ENCODE results near the gene LBP.
"Not testable (repeated sequence)": the region's sequence is repeated elsewhere in the genome, so short reads cannot be mapped to it uniquely, and the experiment has no call there.

LBP gene

GRCh38 chr20:38313676-38314075 is 32.6 kb upstream of the LBP start:
- H3K27ac ChIP-seq = no peak overlapping the region
- H3K4me3 ChIP-seq = no peak overlapping the region

GRCh38 chr20:38314350-38314749 is 31.9 kb upstream of the LBP start:
- H3K4me2 ChIP-seq; H3K4me3 ChIP-seq; H4K20me1 ChIP-seq; H3K4me1 ChIP-seq; H3K27ac ChIP-seq; H3K9me3 ChIP-seq (replicated peaks in 1 of 11); H3K9ac ChIP-seq; H3K36me3 ChIP-seq: not testable (repeated sequence)
- H3K27me3 ChIP-seq = peaks cover 0 to 27% (median 14%) of the 10 kb centered on the region in 11 experiments; a peak in 12 of 22 replicates

More at GRCh38 chr20:38313676-38314075, 32.6 kb upstream of the LBP start:
- Histone ChIP-seq H3K4me2 (no peak overlapping the region), H4K20me1 (no peaks in the 10 kb centered on the region), H3K9me3 (replicated peaks in 1 of 11) (peaks cover 0 to 10% (median 0%) of the 10 kb centered on the region in 11 experiments; a peak in 3 of 22 replicates), H3K4me1 (no peaks in the 10 kb centered on the region), H3K36me3 (no peaks in the 10 kb centered on the region), H3K9ac (no peak overlapping the region), H3K27me3 (peaks cover 0 to 34% (median 14%) of the 10 kb centered on the region in 11 experiments; a peak in 12 of 22 replicates)
- TF ChIP-seq Cebpa-rat (IDR thresholded peaks at IDR 0.05) = no peak

GRCh38 chr20:38315290-38315966 is 30.9 kb upstream of the LBP start:
- no peak for TF ChIP-seq Cebpa-rat (IDR thresholded peaks at IDR 0.05)
- no peaks in the 10 kb centered on the region for H3K36me3 ChIP-seq
- no peak overlapping the region for H3K9ac ChIP-seq
- H4K20me1 ChIP-seq = no peaks in the 10 kb centered on the region
- no peak overlapping the region for H3K27ac ChIP-seq
- no peaks in the 10 kb centered on the region for H3K9me3 ChIP-seq (replicated peaks in 1 of 11)
- peaks cover 0 to 16% (median 5%) of the 10 kb centered on the region in 11 experiments; a peak in 9 of 22 replicates for H3K27me3 ChIP-seq
- H3K4me1 ChIP-seq = no peaks in the 10 kb centered on the region
- H3K4me2 ChIP-seq = no peak overlapping the region
- no peak overlapping the region for H3K4me3 ChIP-seq

GRCh38 chr20:38316341-38316740 is 29.9 kb upstream of the LBP start:
- Histone ChIP-seq H3K9ac (no peak overlapping the region), H3K4me1 (no peaks in the 10 kb centered on the region), H3K4me3 (no peak overlapping the region), H4K20me1 (no peaks in the 10 kb centered on the region), H3K4me2 (no peak overlapping the region), H3K36me3 (no peaks in the 10 kb centered on the region), H3K27me3 (peaks cover 0 to 7% (median 0%) of the 10 kb centered on the region in 11 experiments; a peak in 4 of 22 replicates), H3K9me3 (replicated peaks in 1 of 11) (no peaks in the 10 kb centered on the region), H3K27ac (no peak overlapping the region)
- no peak for TF ChIP-seq Cebpa-rat (IDR thresholded peaks at IDR 0.05)

- Histone ChIP-seq H3K9me3 (replicated peaks in 1 of 11) (no peaks in the 10 kb centered on the region), H3K27ac (no peak overlapping the region), H3K4me1 (no peaks in the 10 kb centered on the region), H3K4me3 (no peak overlapping the region), H4K20me1 (no peaks in the 10 kb centered on the region), H3K27me3 (no peaks in the 10 kb centered on the region), H3K9ac (no peak overlapping the region), H3K36me3 (no peaks in the 10 kb centered on the region), H3K4me2 (no peak overlapping the region)
- TF ChIP-seq Cebpa-rat (IDR thresholded peaks at IDR 0.05) = no peak
Observed at GRCh38 chr20:38317422-38317821, 28.9 kb upstream of the LBP start.

- H3K4me2 ChIP-seq = no peak overlapping the region
- H3K9ac ChIP-seq = no peak overlapping the region
- H3K9me3 ChIP-seq (replicated peaks in 1 of 11) = 0 out of 22 replicates have a peak, but pooled peaks cover 0 to under 1% (median 0%) of the 10 kb centered on the region in 11 experiments
- H4K20me1 ChIP-seq = no peaks in the 10 kb centered on the region
- no peaks in the 10 kb centered on the region for H3K4me1 ChIP-seq
- no peaks in the 10 kb centered on the region for H3K36me3 ChIP-seq
- no peaks in the 10 kb centered on the region for H3K27me3 ChIP-seq
- TF ChIP-seq Cebpa-rat (IDR thresholded peaks at IDR 0.05) = no peak
- no peak overlapping the region for H3K4me3 ChIP-seq
- no peak overlapping the region for H3K27ac ChIP-seq
Observed at GRCh38 chr20:38320221-38320620, 26.1 kb upstream of the LBP start.

- H3K4me3 ChIP-seq = no peak overlapping the region
- no peaks in the 10 kb centered on the region for H4K20me1 ChIP-seq
- H3K9me3 ChIP-seq (replicated peaks in 1 of 11) = peaks cover 0 to 12% (median 0%) of the 10 kb centered on the region in 11 experiments; a peak in 4 of 22 replicates
- H3K27ac ChIP-seq = no peak overlapping the region
- no peak overlapping the region for H3K9ac ChIP-seq
- H3K36me3 ChIP-seq = no peaks in the 10 kb centered on the region
- no peaks in the 10 kb centered on the region for H3K4me1 ChIP-seq
- no peaks in the 10 kb centered on the region for H3K27me3 ChIP-seq
- no peak overlapping the region for H3K4me2 ChIP-seq
- TF ChIP-seq Cebpa-rat (IDR thresholded peaks at IDR 0.05) = no peak
Observed at GRCh38 chr20:38321959-38322598, 24.2 kb upstream of the LBP start.

- H4K20me1 ChIP-seq = no peaks in the 10 kb centered on the region
- TF ChIP-seq Cebpa-rat (IDR thresholded peaks at IDR 0.05) = no peak
- H3K27ac ChIP-seq = no peak overlapping the region
- no peak overlapping the region for H3K4me3 ChIP-seq
- H3K4me1 ChIP-seq = no peaks in the 10 kb centered on the region
- H3K9ac ChIP-seq = no peak overlapping the region
- H3K27me3 ChIP-seq = no peaks in the 10 kb centered on the region
- H3K36me3 ChIP-seq = no peaks in the 10 kb centered on the region
- H3K4me2 ChIP-seq = no peak overlapping the region
- H3K9me3 ChIP-seq (replicated peaks in 1 of 11) = peaks cover 0 to 12% (median 0%) of the 10 kb centered on the region in 11 experiments; a peak in 4 of 22 replicates
Observed at GRCh38 chr20:38324159-38324558, 22.1 kb upstream of the LBP start.

- Histone ChIP-seq H3K4me2 (no peak overlapping the region), H3K9ac (no peak overlapping the region), H3K36me3 (no peaks in the 10 kb centered on the region), H3K4me3 (no peak overlapping the region), H4K20me1 (no peaks in the 10 kb centered on the region), H3K27ac (no peak overlapping the region), H3K9me3 (replicated peaks in 1 of 11) (peaks cover 0 to 12% (median 0%) of the 10 kb centered on the region in 11 experiments; a peak in 4 of 22 replicates), H3K4me1 (no peaks in the 10 kb centered on the region), H3K27me3 (no peaks in the 10 kb centered on the region)
- no peak for TF ChIP-seq Cebpa-rat (IDR thresholded peaks at IDR 0.05)
Observed at GRCh38 chr20:38325167-38325566, 21.1 kb upstream of the LBP start.

GRCh38 chr20:38325905-38326304 is 20.4 kb upstream of the LBP start:
- no peak for TF ChIP-seq Cebpa-rat (IDR thresholded peaks at IDR 0.05)
- Histone ChIP-seq H3K9ac (no peak overlapping the region), H4K20me1 (no peaks in the 10 kb centered on the region), H3K27ac (no peak overlapping the region), H3K4me1 (no peaks in the 10 kb centered on the region), H3K27me3 (no peaks in the 10 kb centered on the region), H3K9me3 (replicated peaks in 1 of 11) (peaks cover 0 to 12% (median 0%) of the 10 kb centered on the region in 11 experiments; a peak in 4 of 22 replicates), H3K36me3 (no peaks in the 10 kb centered on the region), H3K4me3 (no peak overlapping the region), H3K4me2 (no peak overlapping the region)

Measured in BLaER1 treated with 17β-estradiol and CSF1 and Interleukin-3, amounts not matched to agents 10 nM and 100 nM (cell line).